ENCODE results near the gene NBL1. TPM values are rescaled to one million over a fixed set of nuclear protein-coding genes. Genes with fewer than 3 reads are reported as not detected.

The NBL1 gene
- polyA plus RNA-seq, 1 experiment, result 171 TPM

DNA sequence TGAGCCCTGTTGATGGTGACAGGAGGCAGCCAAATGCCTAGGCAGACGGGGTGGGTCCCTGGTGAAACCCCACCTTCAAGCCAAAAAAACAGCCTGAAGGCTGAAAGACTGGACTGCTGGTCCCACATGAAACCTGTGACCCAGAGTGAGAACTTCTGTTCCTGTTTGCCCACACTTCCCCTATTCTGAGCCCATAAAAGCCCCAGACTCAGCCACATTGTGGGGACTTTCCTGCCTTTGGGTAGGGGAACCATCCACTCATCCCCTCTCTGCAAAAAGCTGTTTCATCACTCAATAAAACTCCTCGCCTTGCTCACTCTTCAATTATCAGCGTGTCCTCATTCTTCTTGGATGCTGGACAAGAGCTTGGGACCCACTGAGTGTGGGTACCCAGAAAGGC, 45.7 kb downstream of the NBL1 start:
- Histone ChIP-seq H3K27me3 (ENCODE audit: control insufficient read depth, insufficient read depth, low read length) (no peaks in the 10 kb centered on the region), H3K4me3 (ENCODE audit: low read depth, low read length) (no peak overlapping the region), H3K36me3 (ENCODE audit: control insufficient read depth, insufficient read depth, low read length) (peaks cover 6% of the 10 kb centered on the region)
- TF ChIP-seq CTCF (IDR thresholded peaks at IDR 0.05; ENCODE audit: insufficient read depth, low read depth, low read length), result no peak
- ChIA-PET POLR2A (no interaction called here), CTCF (interaction anchor here (1.3 to 9.7 kb wide), 2 partner anchors 10 to 14 kb away, joined by 3 to 65 read pairs; no protein-coding TSS in a partner anchor)
- no peak for DNase-seq (ENCODE audit: low read depth)

DNA sequence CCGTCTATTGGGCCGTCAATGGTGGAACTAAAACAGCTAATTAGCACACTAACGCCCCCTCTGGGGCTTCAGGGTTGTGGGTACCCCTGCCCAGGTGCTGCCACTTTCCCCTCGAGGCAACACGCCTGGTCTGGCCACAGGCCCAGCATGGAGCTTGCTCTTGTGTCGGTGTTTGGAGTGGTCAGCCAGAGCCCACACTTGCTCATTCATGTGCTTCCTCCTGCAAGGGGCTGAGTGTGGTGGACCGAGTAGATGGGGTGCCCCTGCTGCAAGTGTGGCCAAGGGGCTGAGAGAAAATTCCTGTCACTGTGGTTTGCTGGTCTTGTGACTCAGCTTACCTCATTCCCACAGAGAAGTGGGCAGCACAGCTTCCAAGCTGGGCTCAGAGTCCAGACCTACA, 46.2 kb downstream of the NBL1 start:
- ChIA-PET CTCF (interaction anchor here (1.3 to 9.7 kb wide), 2 partner anchors 10 to 13 kb away, joined by 3 to 65 read pairs; no protein-coding TSS in a partner anchor), POLR2A (no interaction called here)
- no peak for DNase-seq (ENCODE audit: low read depth)
- Histone ChIP-seq H3K27me3 (ENCODE audit: control insufficient read depth, insufficient read depth, low read length) (no peaks in the 10 kb centered on the region), H3K36me3 (ENCODE audit: control insufficient read depth, insufficient read depth, low read length) (peaks cover 8% of the 10 kb centered on the region), H3K4me3 (ENCODE audit: low read depth, low read length) (no peak overlapping the region)
- TF ChIP-seq CTCF (IDR thresholded peaks at IDR 0.05; ENCODE audit: insufficient read depth, low read depth, low read length), result no peak

- POLR2A ChIA-PET, result no interaction called here
Observed at GRCh38 chr1:19694298-19694697, 50.2 kb downstream of the NBL1 start.

DNA sequence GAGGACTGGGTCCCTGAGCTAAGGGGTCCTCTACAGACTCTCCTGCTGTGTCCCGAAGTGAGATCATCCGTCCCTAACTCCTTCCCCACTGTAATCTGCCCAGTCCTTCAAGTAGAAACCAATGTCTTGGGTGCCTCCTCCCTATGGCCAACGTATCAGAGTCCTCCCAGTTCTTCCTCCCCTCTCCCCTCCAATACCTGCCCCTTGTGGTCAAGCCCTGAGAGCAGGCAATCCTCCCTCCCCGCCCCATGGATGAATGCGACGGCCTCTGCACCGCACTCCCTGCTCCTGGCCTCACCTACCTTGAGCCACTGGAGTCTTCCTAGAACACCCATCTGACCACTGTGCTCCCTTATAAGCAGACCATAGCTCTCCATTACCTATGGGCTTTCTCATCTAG, 51.7 kb downstream of the NBL1 start:
- Histone ChIP-seq H3K36me3 (ENCODE audit: control insufficient read depth, insufficient read depth, low read length) (peaks cover 8% of the 10 kb centered on the region), H3K4me3 (ENCODE audit: low read depth, low read length) (no peak overlapping the region), H3K27me3 (ENCODE audit: control insufficient read depth, insufficient read depth, low read length) (no peaks in the 10 kb centered on the region)
- no peak for DNase-seq (ENCODE audit: low read depth)
- ChIA-PET CTCF (interaction anchor here (0.5 to 9.7 kb wide), 4 partner anchors 8 to 34 kb away, joined by 3 to 65 read pairs (median 7); no protein-coding TSS in a partner anchor), POLR2A (no interaction called here)
- no peak for TF ChIP-seq CTCF (IDR thresholded peaks at IDR 0.05; ENCODE audit: insufficient read depth, low read depth, low read length)

More at GRCh38 chr1:19694298-19694697, 50.2 kb downstream of the NBL1 start:
- no peak for TF ChIP-seq CTCF (IDR thresholded peaks at IDR 0.05; ENCODE audit: insufficient read depth, low read depth, low read length)
- peaks cover 11% of the 10 kb centered on the region for H3K36me3 ChIP-seq (ENCODE audit: control insufficient read depth, insufficient read depth, low read length)
- no peak overlapping the region for H3K4me3 ChIP-seq (ENCODE audit: low read depth, low read length)
- H3K27me3 ChIP-seq (ENCODE audit: control insufficient read depth, insufficient read depth, low read length), result no peaks in the 10 kb centered on the region
- CTCF ChIA-PET, result interaction anchor here (0.9 to 9.7 kb wide), 3 partner anchors 9 to 23 kb away, joined by 3 to 65 read pairs (median 5); no protein-coding TSS in a partner anchor
- no peak for DNase-seq (ENCODE audit: low read depth)

- Histone ChIP-seq H3K27me3 (ENCODE audit: control insufficient read depth, insufficient read depth, low read length) (no peaks in the 10 kb centered on the region), H3K4me3 (ENCODE audit: low read depth, low read length) (no peak overlapping the region), H3K36me3 (ENCODE audit: control insufficient read depth, insufficient read depth, low read length) (peaks cover 8% of the 10 kb centered on the region)
- TF ChIP-seq CTCF (IDR thresholded peaks at IDR 0.05; ENCODE audit: insufficient read depth, low read depth, low read length), result no peak
- ChIA-PET CTCF (interaction anchor here (2.0 to 9.7 kb wide), 2 partner anchors 7 to 36 kb away, joined by 11 to 65 read pairs; no protein-coding TSS in a partner anchor), POLR2A (interaction anchor here (0.6 kb wide), 1 partner anchor 10 kb away, joined by 3 read pairs; no protein-coding TSS in a partner anchor)
- DNase-seq (ENCODE audit: low read depth), result no peak
Observed at GRCh38 chr1:19696820-19697219, 52.7 kb downstream of the NBL1 start.
